NCI-H1092 (cell line): ENCODE measurements around the gene WDR3.

Experiments
- DNase-seq: peaks from one replicate; lab custom pipeline; 2025; lab: John Stamatoyannopoulos, UW

WDR3 gene

GRCh38 chr1:117952386-117952785, 22.8 kb downstream of the WDR3 start:
- no peak for DNase-seq

GRCh38 chr1:117959364-117959763, 29.8 kb downstream of the WDR3 start:
- DNase-seq: no peak

- DNase-seq: no peak
These were observed 34.9 kb downstream of the WDR3 start for GRCh38 chr1:117964290-117965038.

- DNase-seq: no peak
These were observed 37.9 kb downstream of the WDR3 start for GRCh38 chr1:117967477-117967876.

GRCh38 chr1:117967881-117968280, 38.3 kb downstream of the WDR3 start:
- DNase-seq: peak; percentile 73

GRCh38 chr1:117970252-117970651, 40.7 kb downstream of the WDR3 start:
- DNase-seq: peak; percentile 12

GRCh38 chr1:117971777-117972176, 42.2 kb downstream of the WDR3 start:
- DNase-seq: no peak

GRCh38 chr1:117976381-117976780, 46.8 kb downstream of the WDR3 start:
- DNase-seq: no peak

- no peak for DNase-seq
These were observed 52.1 kb downstream of the WDR3 start for GRCh38 chr1:117981455-117982192.

GRCh38 chr1:117985239-117985638, 55.7 kb downstream of the WDR3 start:
- no peak for DNase-seq

- DNase-seq: no peak
These were observed 56.4 kb downstream of the WDR3 start for GRCh38 chr1:117985973-117986372.

GRCh38 chr1:118004312-118004711, 74.8 kb downstream of the WDR3 start:
- DNase-seq: no peak

- DNase-seq: no peak
These were observed 77.9 kb downstream of the WDR3 start for GRCh38 chr1:118007391-118007790.

- DNase-seq: no peak
These were observed 78.5 kb downstream of the WDR3 start for GRCh38 chr1:118008011-118008410.

GRCh38 chr1:118012515-118013124, 83.1 kb downstream of the WDR3 start:
- DNase-seq: no peak

- no peak for DNase-seq
These were observed 83.8 kb downstream of the WDR3 start for GRCh38 chr1:118013336-118013735.

- no peak for DNase-seq
These were observed 84.4 kb downstream of the WDR3 start for GRCh38 chr1:118013938-118014337.
